Chondrocyte (in vitro differentiated cells): ENCODE data around the gene PGR. TPM values are rescaled to one million over a fixed set of nuclear protein-coding genes. Genes with fewer than 3 reads are reported as not detected.

ENCODE experiments used
- DNase-seq: peaks from one replicate; pipeline ENCODE4 v3.0.0; 2021; ENCODE audit warnings: mixed read lengths, low spot score
- H3K27ac Mint-ChIP-seq: one replicate; pipeline ENCODE4 v1.8.0; 2021; ENCODE audit warnings: mild to moderate bottlenecking, moderate library complexity, mixed read lengths; ENCODE audit not compliant: unreplicated experiment
- H3K27me3 Mint-ChIP-seq: 2 replicates; pipeline ENCODE4 v1.8.0; 2021; ENCODE audit warnings: low read depth, mixed read lengths
- H3K36me3 Mint-ChIP-seq: 2 replicates; pipeline ENCODE4 v1.8.0; 2021; ENCODE audit warnings: low read depth, mixed read lengths
- H3K4me1 Mint-ChIP-seq: 2 replicates; pipeline ENCODE4 v1.8.0; 2021; ENCODE audit warnings: low read depth, mild to moderate bottlenecking, mixed read lengths
- H3K4me3 Mint-ChIP-seq: one replicate; pipeline ENCODE4 v1.8.0; 2021; ENCODE audit warnings: mild to moderate bottlenecking, moderate library complexity, mixed read lengths; ENCODE audit not compliant: unreplicated experiment
- H3K9me3 Mint-ChIP-seq: 2 replicates; pipeline ENCODE4 v1.8.0; 2021; ENCODE audit warnings: low read depth, mixed read lengths
- total RNA-seq: library from RNA; stranded (reverse); gene quantifications from 3 replicates; pipeline ENCODE4 v1.2.1, GENCODE V29; 2021
- TF ChIP-seq, protein P1 (sequence below): fragments of 200-600 bp; sonication (generic); IDR thresholded peaks from 2 replicates; pipeline ENCODE4 v1.5.0; 2021; ENCODE audit warnings: antibody characterized with exemption, mild to moderate bottlenecking, moderate library complexity

The PGR gene
- total RNA-seq, 1 donor from 2014 or later = not detected

DNA sequence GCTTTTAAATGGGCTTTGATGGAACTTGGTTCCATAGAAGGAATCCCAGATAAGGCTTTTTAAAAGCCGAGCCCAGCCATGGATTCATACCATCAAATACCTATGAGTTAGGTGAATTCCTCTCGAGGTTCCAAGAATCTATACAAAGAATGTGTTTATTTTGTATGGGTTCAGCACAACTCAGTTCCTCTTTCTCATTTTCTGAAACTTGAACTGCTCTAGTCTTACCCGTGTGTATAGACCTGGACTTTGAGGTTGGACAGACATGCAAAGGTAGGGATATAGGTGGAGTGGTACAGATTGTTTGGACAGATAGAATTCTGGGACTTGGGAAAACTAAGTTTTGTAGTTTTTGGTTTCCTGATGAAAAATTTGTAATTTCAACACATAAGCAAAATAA is 97.9 kb downstream of the PGR start:
- H3K27ac Mint-ChIP-seq = no peak overlapping the region
- H3K9me3 Mint-ChIP-seq = no peaks in the 10 kb centered on the region
- no peak overlapping the region for H3K4me3 Mint-ChIP-seq
- peaks cover 26% of the 10 kb centered on the region for H3K27me3 Mint-ChIP-seq
- no peaks in the 10 kb centered on the region for H3K36me3 Mint-ChIP-seq
- TF ChIP-seq, protein P1, sequence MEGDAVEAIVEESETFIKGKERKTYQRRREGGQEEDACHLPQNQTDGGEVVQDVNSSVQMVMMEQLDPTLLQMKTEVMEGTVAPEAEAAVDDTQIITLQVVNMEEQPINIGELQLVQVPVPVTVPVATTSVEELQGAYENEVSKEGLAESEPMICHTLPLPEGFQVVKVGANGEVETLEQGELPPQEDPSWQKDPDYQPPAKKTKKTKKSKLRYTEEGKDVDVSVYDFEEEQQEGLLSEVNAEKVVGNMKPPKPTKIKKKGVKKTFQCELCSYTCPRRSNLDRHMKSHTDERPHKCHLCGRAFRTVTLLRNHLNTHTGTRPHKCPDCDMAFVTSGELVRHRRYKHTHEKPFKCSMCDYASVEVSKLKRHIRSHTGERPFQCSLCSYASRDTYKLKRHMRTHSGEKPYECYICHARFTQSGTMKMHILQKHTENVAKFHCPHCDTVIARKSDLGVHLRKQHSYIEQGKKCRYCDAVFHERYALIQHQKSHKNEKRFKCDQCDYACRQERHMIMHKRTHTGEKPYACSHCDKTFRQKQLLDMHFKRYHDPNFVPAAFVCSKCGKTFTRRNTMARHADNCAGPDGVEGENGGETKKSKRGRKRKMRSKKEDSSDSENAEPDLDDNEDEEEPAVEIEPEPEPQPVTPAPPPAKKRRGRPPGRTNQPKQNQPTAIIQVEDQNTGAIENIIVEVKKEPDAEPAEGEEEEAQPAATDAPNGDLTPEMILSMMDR = no peak
- DNase-seq = no peak
- peaks cover 15% of the 10 kb centered on the region for H3K4me1 Mint-ChIP-seq

DNA sequence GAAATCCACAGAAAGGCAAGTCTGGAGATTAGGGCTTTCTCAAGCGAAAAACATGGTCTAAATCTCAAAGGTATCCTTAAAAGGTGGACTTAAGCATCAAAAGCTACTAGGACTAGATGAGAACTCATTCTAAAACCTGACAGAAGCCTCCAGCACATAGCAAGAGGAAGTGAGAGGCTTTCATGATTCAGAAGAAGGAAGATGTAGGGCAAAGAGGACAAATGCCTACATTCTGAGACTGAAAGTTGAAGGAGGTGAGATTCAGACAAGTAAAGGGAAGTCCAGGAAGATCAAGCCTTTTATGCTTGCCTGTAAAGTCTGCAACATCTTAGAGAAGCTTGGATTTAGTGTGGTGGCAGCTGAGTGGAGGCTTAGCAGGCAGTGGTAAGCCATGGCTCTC is 98.9 kb downstream of the PGR start:
- H3K27me3 Mint-ChIP-seq = peaks cover 26% of the 10 kb centered on the region
- no peak overlapping the region for H3K4me3 Mint-ChIP-seq
- TF ChIP-seq, protein P1 = no peak
- H3K36me3 Mint-ChIP-seq = no peaks in the 10 kb centered on the region
- no peaks in the 10 kb centered on the region for H3K9me3 Mint-ChIP-seq
- H3K27ac Mint-ChIP-seq = no peak overlapping the region
- peaks cover 15% of the 10 kb centered on the region for H3K4me1 Mint-ChIP-seq
- no peak for DNase-seq

- no peaks in the 10 kb centered on the region for H3K9me3 Mint-ChIP-seq
These were observed 99.6 kb downstream of the PGR start for GRCh38 chr11:101030015-101030414.

GRCh38 chr11:101028644-101029043 is 101.0 kb downstream of the PGR start:
- TF ChIP-seq, protein P1 = no peak
- Mint-ChIP-seq H3K27me3 (peaks cover 23% of the 10 kb centered on the region), H3K4me1 (peaks cover 15% of the 10 kb centered on the region), H3K36me3 (no peaks in the 10 kb centered on the region), H3K9me3 (no peaks in the 10 kb centered on the region), H3K4me3 (no peak overlapping the region), H3K27ac (no peak overlapping the region)
- DNase-seq = no peak

More at GRCh38 chr11:101030015-101030414, 99.6 kb downstream of the PGR start:
- Mint-ChIP-seq H3K4me3 (no peak overlapping the region), H3K4me1 (peaks cover 15% of the 10 kb centered on the region), H3K27ac (no peak overlapping the region), H3K27me3 (peaks cover 28% of the 10 kb centered on the region), H3K36me3 (no peaks in the 10 kb centered on the region)
- no peak for DNase-seq
- TF ChIP-seq, protein P1 = no peak

GRCh38 chr11:101022256-101022655 is 107.4 kb downstream of the PGR start:
- H3K4me1 Mint-ChIP-seq = no peaks in the 10 kb centered on the region
- no peaks in the 10 kb centered on the region for H3K36me3 Mint-ChIP-seq
- TF ChIP-seq, protein P1 = no peak
- DNase-seq = no peak
- no peak overlapping the region for H3K4me3 Mint-ChIP-seq
- no peak overlapping the region for H3K27ac Mint-ChIP-seq
- no peaks in the 10 kb centered on the region for H3K9me3 Mint-ChIP-seq
- peaks cover 28% of the 10 kb centered on the region for H3K27me3 Mint-ChIP-seq
